HepG2 (cell line): Measurements from ENCODE around the gene YIPF2. TPM values are rescaled to one million over a fixed set of nuclear protein-coding genes. Genes with fewer than 3 reads are reported as not detected.

Experiments
- KDM2A ChIP-seq: sonication (generic); formaldehyde crosslinking; IDR thresholded peaks from 2 replicates; pipeline ENCODE4 v1.4.0; 2020; ENCODE audit warnings: low read depth, missing genetic modification reagents, borderline replicate concordance
- KDM5A ChIP-seq: fragments of 200-600 bp; sonication (generic); IDR thresholded peaks from 2 replicates; pipeline ENCODE4 v1.7.0; 2018; ENCODE audit warnings: antibody characterized with exemption, mild to moderate bottlenecking, low read length, borderline replicate concordance
- NKX3-1 ChIP-seq: sonication (generic); formaldehyde crosslinking; IDR thresholded peaks from 2 replicates; pipeline ENCODE4 v1.5.0; 2020; ENCODE audit warnings: missing genetic modification reagents
- REL ChIP-seq: sonication (generic); formaldehyde crosslinking; conservative IDR thresholded peaks from 2 replicates; pipeline ENCODE4 v1.8.0; 2022; ENCODE audit warnings: mild to moderate bottlenecking, missing genetic modification reagents, moderate library complexity
- SOX5 ChIP-seq: IDR thresholded peaks from 2 replicates; pipeline ENCODE4 v1.6.1; 2016; ENCODE audit warnings: borderline replicate concordance
- TAF1 ChIP-seq: sonication (generic); formaldehyde crosslinking; IDR thresholded peaks from 2 replicates; pipeline ENCODE4 v1.4.0; 2020; ENCODE audit warnings: missing genetic modification reagents
- ZNF101 ChIP-seq: sonication (generic); formaldehyde crosslinking; IDR thresholded peaks from 2 replicates; pipeline ENCODE4 v1.4.0; 2020; ENCODE audit warnings: mild to moderate bottlenecking, low read depth, missing genetic modification reagents, borderline replicate concordance
- ZNF598 ChIP-seq: sonication (generic); formaldehyde crosslinking; IDR thresholded peaks from 2 replicates; pipeline ENCODE4 v1.5.1; 2020; ENCODE audit warnings: mild to moderate bottlenecking, missing genetic modification reagents, borderline replicate concordance
- polyA plus RNA-seq, 8 experiments: library from polyadenylated mRNA; depleted of rRNA in 3 of 8; stranded (reverse) in 7 of 8; unstranded in 1 of 8; fragments of >200 nt; fragmentation: Illumina TruSeq in 4 of 8; extraction: Trizol in 4 of 8; gene quantifications; 2 replicates each; pipeline versions ENCODE4 v1.2.1 to v1.2.3, GENCODE V29; 2011 to 2016; ENCODE audit warnings: low read depth in 4 of 8, missing spikeins in 1 of 8, mixed read lengths in 1 of 8; ENCODE audit not compliant: insufficient read depth in 1 of 8
- total RNA-seq, 5 experiments: library from RNA; depleted of rRNA; stranded (reverse); fragments of >200 nt; fragmentation: Illumina TruSeq; extraction: Trizol; gene quantifications; 2 replicates each; pipeline ENCODE4 v1.2.3, GENCODE V29; 2016; ENCODE audit warnings: low read depth in 1 of 5
- TF ChIP-seq, protein P1 (sequence below): sonication (generic); formaldehyde crosslinking; IDR thresholded peaks from 2 replicates; pipeline ENCODE4 v1.5.0; 2020; ENCODE audit warnings: mild to moderate bottlenecking, missing genetic modification reagents, borderline replicate concordance
- TF ChIP-seq, protein P2 (sequence below): sonication (generic); formaldehyde crosslinking; conservative IDR thresholded peaks from 2 replicates; pipeline ENCODE4 v1.8.1; 2023; ENCODE audit warnings: missing genetic modification reagents
- TF ChIP-seq, protein P3 (sequence below): sonication (generic); formaldehyde crosslinking; IDR thresholded peaks from 2 replicates; pipeline ENCODE4 v1.4.0; 2020; ENCODE audit warnings: missing genetic modification reagents
- TF ChIP-seq, protein P4 (sequence below): sonication (generic); formaldehyde crosslinking; IDR thresholded peaks from 2 replicates; pipeline ENCODE4 v1.5.1; 2020; ENCODE audit warnings: mild to moderate bottlenecking, missing genetic modification reagents

YIPF2 gene
- total and polyA plus RNA-seq, 2 of the 13 experiments (the other 11 are each of a cell fraction or from before 2014, with no cell fraction given), result 37.3 to 53.2 TPM

DNA sequence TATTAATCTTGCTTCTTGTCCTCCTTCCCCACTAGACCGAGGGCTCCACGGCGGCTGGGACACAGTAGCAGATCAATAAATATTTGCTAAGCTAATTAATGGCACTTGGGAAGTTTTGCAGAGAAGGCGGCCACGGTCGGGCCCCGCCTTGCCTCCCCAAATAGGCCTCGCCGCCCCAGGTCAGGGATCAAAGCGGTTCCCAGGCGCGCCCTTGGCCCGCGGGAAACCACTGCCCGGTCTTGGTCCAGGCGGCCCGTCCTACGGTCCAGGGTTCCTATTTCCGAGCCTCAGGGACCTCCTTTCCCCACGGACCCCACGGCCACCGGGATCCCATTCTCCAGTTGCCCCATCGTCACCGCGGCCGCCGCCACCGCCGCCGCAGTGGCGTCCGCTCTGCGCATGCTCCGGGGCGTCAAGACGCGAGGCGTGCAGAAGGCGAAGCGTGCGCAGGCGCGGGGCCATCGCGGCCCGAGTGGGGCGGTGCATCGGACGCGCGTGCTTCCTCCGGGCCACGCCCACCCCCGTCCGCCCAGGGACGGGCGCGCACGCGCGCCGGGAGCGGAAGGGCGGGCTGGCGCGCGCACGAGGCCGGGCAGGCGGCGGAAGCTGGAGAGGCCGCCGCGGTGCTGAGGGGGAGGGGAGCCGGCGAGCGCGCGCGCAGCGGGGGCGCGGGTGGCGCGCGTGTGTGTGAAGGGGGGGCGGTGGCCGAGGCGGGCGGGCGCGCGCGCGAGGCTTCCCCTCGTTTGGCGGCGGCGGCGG is 32.1 kb upstream of the YIPF2 start, which contains the start of gene SMARCA4 (continued):
- no peak for TF ChIP-seq REL (CRISPR knock-in tag)
- TF ChIP-seq SOX5 (CRISPR knock-in tag), result peak; percentile 13; the same call in 1 of the 2 replicates
- no peak for TF ChIP-seq NKX3-1
- no peak for TF ChIP-seq ZNF101 (CRISPR knock-in tag)
- TF ChIP-seq TAF1 (CRISPR knock-in tag), result peak; percentile 90
- 0 out of 2 replicates have a peak, but pooled peaks have one; percentile 81 for TF ChIP-seq ZNF598 (CRISPR knock-in tag)
- no peak for TF ChIP-seq KDM5A
- TF ChIP-seq, protein P1, sequence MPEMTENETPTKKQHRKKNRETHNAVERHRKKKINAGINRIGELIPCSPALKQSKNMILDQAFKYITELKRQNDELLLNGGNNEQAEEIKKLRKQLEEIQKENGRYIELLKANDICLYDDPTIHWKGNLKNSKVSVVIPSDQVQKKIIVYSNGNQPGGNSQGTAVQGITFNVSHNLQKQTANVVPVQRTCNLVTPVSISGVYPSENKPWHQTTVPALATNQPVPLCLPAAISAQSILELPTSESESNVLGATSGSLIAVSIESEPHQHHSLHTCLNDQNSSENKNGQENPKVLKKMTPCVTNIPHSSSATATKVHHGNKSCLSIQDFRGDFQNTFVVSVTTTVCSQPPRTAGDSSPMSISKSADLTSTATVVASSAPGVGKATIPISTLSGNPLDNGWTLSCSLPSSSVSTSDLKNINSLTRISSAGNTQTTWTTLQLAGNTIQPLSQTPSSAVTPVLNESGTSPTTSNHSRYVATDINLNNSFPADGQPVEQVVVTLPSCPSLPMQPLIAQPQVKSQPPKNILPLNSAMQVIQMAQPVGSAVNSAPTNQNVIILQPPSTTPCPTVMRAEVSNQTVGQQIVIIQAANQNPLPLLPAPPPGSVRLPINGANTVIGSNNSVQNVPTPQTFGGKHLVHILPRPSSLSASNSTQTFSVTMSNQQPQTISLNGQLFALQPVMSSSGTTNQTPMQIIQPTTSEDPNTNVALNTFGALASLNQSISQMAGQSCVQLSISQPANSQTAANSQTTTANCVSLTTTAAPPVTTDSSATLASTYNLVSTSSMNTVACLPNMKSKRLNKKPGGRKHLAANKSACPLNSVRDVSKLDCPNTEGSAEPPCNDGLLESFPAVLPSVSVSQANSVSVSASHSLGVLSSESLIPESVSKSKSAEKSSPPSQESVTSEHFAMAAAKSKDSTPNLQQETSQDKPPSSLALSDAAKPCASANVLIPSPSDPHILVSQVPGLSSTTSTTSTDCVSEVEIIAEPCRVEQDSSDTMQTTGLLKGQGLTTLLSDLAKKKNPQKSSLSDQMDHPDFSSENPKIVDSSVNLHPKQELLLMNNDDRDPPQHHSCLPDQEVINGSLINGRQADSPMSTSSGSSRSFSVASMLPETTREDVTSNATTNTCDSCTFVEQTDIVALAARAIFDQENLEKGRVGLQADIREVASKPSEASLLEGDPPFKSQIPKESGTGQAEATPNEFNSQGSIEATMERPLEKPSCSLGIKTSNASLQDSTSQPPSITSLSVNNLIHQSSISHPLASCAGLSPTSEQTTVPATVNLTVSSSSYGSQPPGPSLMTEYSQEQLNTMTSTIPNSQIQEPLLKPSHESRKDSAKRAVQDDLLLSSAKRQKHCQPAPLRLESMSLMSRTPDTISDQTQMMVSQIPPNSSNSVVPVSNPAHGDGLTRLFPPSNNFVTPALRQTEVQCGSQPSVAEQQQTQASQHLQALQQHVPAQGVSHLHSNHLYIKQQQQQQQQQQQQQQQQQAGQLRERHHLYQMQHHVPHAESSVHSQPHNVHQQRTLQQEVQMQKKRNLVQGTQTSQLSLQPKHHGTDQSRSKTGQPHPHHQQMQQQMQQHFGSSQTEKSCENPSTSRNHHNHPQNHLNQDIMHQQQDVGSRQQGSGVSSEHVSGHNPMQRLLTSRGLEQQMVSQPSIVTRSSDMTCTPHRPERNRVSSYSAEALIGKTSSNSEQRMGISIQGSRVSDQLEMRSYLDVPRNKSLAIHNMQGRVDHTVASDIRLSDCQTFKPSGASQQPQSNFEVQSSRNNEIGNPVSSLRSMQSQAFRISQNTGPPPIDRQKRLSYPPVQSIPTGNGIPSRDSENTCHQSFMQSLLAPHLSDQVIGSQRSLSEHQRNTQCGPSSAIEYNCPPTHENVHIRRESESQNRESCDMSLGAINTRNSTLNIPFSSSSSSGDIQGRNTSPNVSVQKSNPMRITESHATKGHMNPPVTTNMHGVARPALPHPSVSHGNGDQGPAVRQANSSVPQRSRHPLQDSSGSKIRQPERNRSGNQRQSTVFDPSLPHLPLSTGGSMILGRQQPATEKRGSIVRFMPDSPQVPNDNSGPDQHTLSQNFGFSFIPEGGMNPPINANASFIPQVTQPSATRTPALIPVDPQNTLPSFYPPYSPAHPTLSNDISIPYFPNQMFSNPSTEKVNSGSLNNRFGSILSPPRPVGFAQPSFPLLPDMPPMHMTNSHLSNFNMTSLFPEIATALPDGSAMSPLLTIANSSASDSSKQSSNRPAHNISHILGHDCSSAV, result no peak
- TF ChIP-seq, protein P2, sequence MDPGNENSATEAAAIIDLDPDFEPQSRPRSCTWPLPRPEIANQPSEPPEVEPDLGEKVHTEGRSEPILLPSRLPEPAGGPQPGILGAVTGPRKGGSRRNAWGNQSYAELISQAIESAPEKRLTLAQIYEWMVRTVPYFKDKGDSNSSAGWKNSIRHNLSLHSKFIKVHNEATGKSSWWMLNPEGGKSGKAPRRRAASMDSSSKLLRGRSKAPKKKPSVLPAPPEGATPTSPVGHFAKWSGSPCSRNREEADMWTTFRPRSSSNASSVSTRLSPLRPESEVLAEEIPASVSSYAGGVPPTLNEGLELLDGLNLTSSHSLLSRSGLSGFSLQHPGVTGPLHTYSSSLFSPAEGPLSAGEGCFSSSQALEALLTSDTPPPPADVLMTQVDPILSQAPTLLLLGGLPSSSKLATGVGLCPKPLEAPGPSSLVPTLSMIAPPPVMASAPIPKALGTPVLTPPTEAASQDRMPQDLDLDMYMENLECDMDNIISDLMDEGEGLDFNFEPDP (CRISPR knock-in tag), result no peak
- TF ChIP-seq KDM2A (CRISPR knock-in tag), result peak; percentile 84
- TF ChIP-seq, protein P3, sequence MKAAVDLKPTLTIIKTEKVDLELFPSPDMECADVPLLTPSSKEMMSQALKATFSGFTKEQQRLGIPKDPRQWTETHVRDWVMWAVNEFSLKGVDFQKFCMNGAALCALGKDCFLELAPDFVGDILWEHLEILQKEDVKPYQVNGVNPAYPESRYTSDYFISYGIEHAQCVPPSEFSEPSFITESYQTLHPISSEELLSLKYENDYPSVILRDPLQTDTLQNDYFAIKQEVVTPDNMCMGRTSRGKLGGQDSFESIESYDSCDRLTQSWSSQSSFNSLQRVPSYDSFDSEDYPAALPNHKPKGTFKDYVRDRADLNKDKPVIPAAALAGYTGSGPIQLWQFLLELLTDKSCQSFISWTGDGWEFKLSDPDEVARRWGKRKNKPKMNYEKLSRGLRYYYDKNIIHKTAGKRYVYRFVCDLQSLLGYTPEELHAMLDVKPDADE, result no peak
- TF ChIP-seq, protein P4, sequence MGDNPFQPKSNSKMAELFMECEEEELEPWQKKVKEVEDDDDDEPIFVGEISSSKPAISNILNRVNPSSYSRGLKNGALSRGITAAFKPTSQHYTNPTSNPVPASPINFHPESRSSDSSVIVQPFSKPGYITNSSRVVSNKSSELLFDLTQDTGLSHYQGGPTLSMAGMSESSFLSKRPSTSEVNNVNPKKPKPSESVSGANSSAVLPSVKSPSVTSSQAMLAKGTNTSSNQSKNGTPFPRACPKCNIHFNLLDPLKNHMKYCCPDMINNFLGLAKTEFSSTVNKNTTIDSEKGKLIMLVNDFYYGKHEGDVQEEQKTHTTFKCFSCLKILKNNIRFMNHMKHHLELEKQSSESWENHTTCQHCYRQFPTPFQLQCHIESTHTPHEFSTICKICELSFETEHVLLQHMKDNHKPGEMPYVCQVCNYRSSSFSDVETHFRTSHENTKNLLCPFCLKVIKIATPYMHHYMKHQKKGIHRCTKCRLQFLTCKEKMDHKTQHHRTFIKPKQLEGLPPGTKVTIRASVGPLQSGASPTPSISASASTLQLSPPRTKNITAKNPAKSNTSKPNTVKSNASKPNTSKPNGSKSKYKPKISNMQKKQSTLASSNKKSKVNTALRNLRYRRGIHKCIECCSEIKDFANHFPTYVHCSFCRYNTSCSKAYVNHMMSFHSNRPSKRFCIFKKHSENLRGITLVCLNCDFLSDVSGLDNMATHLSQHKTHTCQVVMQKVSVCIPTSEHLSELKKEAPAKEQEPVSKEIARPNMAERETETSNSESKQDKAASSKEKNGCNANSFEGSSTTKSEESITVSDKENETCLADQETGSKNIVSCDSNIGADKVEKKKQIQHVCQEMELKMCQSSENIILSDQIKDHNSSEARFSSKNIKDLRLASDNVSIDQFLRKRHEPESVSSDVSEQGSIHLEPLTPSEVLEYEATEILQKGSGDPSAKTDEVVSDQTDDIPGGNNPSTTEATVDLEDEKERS (CRISPR knock-in tag), result no peak
